Skeletal muscle cell (primary cell): Measurements from ENCODE around the gene NTN4.

Experiments used
- DNase-seq: peaks from one replicate; pipeline ENCODE4 v3.0.0-alpha.2; 2010; ENCODE audit warnings: low read depth
- H3K4me3 ChIP-seq: 2 replicates; pipeline ENCODE4 v1.5.1; 2011; ENCODE audit warnings: low read depth, mild to moderate bottlenecking, control low read depth, low read length, moderate library complexity

NTN4 gene

GRCh38 chr12:95611676-95612309 lies 178.8 kb downstream of the NTN4 start:
- DNase-seq, result no peak
- no peak overlapping the region for H3K4me3 ChIP-seq

GRCh38 chr12:95608252-95609033 lies 182.1 kb downstream of the NTN4 start:
- H3K4me3 ChIP-seq, result no peak overlapping the region
- DNase-seq, result no peak
